GM18507 (cell line): ENCODE measurements around the gene HOPX.
"Not testable (repeated sequence)": the region's sequence is repeated elsewhere in the genome, so short reads cannot be mapped to it uniquely, and the experiment has no call there.

Source experiments
- DNase-seq: peaks from one replicate; pipeline ENCODE4 v3.0.0; 2011; ENCODE audit warnings: low read depth; ENCODE audit not compliant: insufficient read length; ENCODE audit errors: extremely low spot score
- FAIRE-seq: peaks from 2 replicates; lab custom pipeline; 2011; peaks lifted over from hg19 to GRCh38; lab: Jason Lieb, UNC

HOPX gene

GRCh38 chr4:56637154-56637553, 43.9 kb downstream of the HOPX start:
- no peak for FAIRE-seq
- no peak for DNase-seq

DNA sequence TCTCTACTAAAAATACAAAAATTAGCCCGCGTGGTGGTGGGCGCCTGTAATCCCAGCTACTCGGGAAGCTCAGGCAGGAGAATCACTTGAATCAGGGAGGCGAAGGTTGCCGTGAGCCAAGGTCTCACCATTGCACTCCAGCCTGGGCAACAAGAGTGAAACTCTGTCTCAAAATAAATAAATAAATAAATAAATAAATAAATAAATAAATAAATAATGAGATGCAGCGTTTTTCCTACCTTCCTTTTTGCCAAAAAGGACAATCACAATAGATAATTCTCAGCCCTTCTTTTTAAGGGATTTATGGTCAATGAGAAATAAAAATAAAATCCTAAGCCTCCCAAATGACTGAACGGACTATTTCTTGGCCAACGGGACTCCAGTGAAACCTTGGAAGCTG, 46.1 kb downstream of the HOPX start:
- DNase-seq, FAIRE-seq: not testable (repeated sequence)

GRCh38 chr4:56633486-56633885, 47.6 kb downstream of the HOPX start:
- no peak for FAIRE-seq
- no peak for DNase-seq

DNA sequence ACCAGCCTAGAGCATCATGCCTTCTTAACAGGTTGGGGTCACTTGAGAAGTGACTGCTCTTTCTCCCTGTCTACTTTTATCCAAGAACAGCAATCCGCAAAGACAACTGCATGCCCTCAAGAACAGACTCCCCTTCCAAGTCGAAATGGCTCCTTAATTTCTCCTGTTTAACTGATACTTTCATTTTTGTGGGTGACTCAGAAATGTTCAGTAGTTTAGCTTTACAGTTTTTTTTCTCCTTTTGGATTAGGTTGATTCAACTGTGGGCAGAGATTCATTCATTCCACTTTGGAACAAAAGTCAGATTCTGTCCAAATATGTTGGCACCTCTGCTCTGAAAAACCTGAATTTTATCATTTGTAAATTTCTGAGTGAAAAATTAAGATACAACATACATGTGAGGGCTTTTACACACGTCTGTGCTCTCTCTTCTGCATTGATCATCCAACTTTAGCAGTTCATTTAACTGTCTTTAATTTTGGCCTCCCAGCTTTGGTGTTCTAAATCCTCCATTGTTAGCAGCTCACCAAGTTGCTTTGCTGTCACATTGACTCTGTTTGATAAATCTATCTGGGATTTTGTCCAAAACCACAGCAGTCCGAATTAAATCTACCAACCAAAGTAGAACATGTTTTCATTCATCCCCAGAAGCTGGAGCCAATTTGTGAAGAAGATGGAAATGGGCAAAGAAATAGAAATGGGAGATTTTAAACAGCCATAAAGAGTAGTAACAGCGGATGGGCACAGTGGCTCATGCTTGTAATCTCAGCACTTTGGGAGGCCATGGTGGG, 50.0 kb downstream of the HOPX start:
- no peak for FAIRE-seq
- DNase-seq = no peak

GRCh38 chr4:56628592-56628991, 52.5 kb downstream of the HOPX start:
- no peak for FAIRE-seq
- DNase-seq = no peak

DNA sequence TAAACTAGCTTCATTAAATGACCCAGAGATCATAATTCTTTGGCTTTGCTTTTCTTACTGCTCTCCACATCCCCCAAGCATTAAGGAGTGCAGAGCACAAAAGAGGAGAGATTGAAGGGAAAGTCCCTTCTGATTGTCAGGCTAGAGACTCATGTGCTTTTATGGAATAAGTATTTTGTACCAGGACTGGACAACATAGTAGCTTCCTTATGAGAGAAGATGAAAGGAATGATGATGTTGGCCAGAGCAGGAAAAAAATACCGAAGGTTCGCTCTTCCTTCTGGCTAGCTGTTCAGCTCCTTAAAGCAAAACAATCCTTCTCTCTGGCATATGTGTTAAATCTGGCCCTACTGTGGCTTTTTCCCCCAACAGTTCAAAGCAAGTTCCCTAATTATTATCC, 53.1 kb downstream of the HOPX start:
- no peak for FAIRE-seq
- no peak for DNase-seq

- no peak for DNase-seq
- no peak for FAIRE-seq
Measured at GRCh38 chr4:56627375-56627774, 53.7 kb downstream of the HOPX start.

DNA sequence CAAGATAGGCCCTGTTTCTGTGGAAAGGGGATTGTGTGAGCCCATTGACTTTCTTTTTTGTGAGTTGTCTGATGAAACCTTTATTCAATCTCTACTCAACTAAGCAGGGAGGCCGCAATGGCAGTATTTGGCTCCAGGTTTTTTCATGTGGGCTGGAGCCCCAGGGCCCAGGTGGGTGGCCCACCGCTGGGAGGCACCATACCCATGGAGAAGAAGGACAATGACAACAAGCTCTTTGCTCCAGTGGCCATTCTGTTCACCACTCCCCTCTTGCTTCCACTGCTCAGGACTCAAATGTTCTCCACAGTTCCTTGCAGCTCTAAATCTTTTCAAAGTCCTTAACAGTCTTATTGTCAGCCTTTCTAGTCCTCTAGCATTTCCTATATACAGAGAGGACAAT, 54.1 kb downstream of the HOPX start:
- FAIRE-seq = no peak

DNA sequence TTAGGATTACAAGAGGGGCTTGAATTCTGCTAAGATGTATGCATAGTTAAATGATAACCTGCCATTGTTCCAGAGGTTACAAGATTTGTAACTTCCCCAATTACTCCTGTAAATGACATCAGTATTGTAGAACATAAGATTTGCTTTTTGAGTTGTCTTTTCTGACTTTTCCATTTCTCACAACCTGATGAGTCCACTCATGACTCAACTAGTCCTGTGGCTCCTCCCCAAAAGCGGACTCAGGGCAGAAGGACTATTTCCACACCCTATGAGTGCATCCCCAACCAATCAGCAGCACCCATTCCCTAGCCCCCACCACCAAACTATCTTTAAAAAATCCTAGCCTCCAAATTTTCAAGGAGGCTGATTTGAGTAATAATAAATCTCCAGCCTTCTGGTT, 54.7 kb downstream of the HOPX start:
- FAIRE-seq = no peak

More for the DNA sequence above, 54.1 kb downstream of the HOPX start:
- DNase-seq = no peak

GRCh38 chr4:56622176-56622575, 58.9 kb downstream of the HOPX start:
- FAIRE-seq (no peak), DNase-seq (no peak)

More for the DNA sequence above, 54.7 kb downstream of the HOPX start:
- DNase-seq = no peak

- no peak for FAIRE-seq
- no peak for DNase-seq
Measured at GRCh38 chr4:56619816-56620215, 61.3 kb downstream of the HOPX start.

- FAIRE-seq (no peak), DNase-seq (no peak)
Measured at GRCh38 chr4:56619160-56619559, 61.9 kb downstream of the HOPX start.

DNA sequence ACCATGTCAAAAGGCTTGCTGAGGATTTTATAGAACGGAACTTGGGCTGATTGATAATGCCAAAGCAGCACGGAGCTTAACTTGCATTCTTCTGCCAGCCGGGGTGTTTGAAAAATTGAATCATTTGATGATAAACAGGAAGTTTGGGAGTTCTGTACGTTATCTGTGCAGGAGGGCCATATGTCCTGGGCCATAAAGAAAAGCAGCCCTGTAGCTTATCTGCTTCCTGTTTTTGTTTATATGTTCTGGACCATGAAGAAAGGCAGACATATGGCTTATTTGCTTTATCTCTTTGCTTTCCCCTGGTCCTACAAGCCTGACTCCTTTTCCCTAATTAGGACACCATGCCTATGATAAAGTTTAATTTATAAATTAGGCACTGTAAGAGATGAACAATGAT, 62.4 kb downstream of the HOPX start:
- DNase-seq (no peak), FAIRE-seq (no peak)

- no peak for DNase-seq
- FAIRE-seq = no peak
Measured at GRCh38 chr4:56613101-56613862, 67.8 kb downstream of the HOPX start.

GRCh38 chr4:56612282-56612681, 68.8 kb downstream of the HOPX start:
- FAIRE-seq = no peak
- no peak for DNase-seq

- FAIRE-seq = no peak
Measured at GRCh38 chr4:56611501-56611900, 69.6 kb downstream of the HOPX start.

DNA sequence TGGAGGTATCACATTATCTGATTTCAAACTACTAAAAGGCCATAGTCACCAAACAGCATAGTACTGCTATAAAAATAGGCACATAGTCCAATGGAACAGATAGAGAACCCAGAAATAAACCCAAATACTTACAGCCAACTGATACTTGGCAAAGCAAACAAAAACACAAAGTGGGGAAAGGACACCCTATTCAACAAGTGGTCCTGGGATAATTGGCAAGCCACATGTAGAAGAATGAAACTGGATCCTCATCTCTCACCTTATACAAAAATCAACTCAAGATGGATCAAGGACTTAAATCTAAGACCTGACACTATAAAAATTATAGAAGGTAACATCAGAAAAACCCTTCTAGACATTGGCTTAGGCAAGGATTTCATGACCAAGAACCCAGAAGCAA, 70.9 kb downstream of the HOPX start:
- not testable (repeated sequence) for FAIRE-seq, DNase-seq

More at GRCh38 chr4:56611501-56611900, 69.6 kb downstream of the HOPX start:
- no peak for DNase-seq

DNA sequence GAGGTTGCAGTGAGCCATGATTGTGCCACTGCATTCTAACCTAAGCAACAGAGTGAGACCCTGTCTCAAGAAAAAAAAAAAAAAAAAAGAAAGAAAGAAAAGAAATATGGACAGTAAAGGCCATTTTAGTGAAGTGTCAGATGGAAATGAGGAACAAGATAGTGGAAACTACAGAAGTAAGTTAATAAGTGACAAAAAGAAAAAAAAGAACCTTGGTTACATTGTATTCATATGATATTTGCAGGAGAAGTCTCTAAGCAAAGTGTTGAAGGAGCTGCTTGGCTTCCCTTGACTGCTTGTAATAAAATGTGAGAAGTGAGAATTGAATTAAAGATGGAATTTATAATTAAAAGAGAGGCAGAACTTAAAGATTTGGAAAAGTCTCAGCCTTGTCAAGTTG, 73.2 kb downstream of the HOPX start:
- no peak for DNase-seq
- FAIRE-seq = no peak

DNA sequence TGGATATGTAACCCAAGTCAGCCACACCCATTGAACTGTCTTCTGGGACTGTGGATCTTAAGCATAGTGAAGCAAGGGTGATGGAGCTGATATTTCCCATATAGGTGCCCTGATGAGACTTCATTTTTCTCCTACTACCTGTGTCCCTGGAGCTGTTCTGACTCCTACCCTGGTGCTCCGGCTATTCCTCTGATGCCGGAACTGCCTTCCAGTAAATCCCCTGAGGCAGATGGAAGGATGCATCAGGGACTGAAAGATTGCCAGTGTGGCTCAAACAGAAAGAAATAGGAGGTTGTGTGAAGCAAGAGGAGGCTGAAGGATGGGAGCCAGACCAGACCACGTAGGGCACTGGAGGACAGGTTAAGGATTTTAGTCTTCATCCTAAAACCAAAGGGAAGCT, 74.7 kb downstream of the HOPX start:
- no peak for DNase-seq
- FAIRE-seq = no peak

DNA sequence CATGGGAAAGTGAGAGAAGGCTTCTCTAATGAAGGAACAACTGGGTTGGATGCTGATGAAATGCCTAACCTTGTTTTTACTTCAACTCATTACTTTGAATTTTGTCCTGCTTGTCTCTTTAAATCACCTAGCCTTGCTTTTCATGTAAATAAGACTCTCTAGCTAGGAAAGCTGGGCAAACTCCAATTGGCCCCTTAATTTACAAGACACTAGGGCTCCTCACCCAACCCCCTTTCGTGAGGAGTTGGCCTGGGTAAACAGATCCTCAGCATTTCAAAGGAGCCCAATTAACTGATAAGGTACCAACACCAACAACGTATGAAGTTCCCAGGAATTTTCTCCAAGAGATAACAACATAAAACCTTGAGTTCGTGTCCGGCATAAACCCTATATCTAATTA, 75.6 kb downstream of the HOPX start:
- not testable (repeated sequence) for DNase-seq, FAIRE-seq

GRCh38 chr4:56603297-56603696, 77.8 kb downstream of the HOPX start:
- DNase-seq (no peak), FAIRE-seq (no peak)
